Fibroblast of mammary gland (primary cell): Measurements from ENCODE around the gene SACS.
"Not testable (repeated sequence)": the region's sequence is repeated elsewhere in the genome, so short reads cannot be mapped to it uniquely, and the experiment has no call there.

Experiments used
- DNase-seq: peaks from one replicate; pipeline ENCODE4 v3.0.0-alpha.2; 2010; ENCODE audit warnings: low read depth
- H3K4me3 ChIP-seq: 2 replicates; pipeline ENCODE4 v1.5.1; 2011; ENCODE audit warnings: low read depth, mild to moderate bottlenecking, low read length, moderate library complexity; ENCODE audit not compliant: control insufficient read depth
- TF ChIP-seq, protein P1 (sequence below): conservative IDR thresholded peaks from 2 replicates; pipeline ENCODE4 v1.5.1; 2011; ENCODE audit warnings: low read depth, low read length, inconsistent platforms; ENCODE audit not compliant: control insufficient read depth, insufficient read depth

The SACS gene

GRCh38 chr13:23322353-23323336 lies 110.9 kb downstream of the SACS start:
- TF ChIP-seq, protein P1, sequence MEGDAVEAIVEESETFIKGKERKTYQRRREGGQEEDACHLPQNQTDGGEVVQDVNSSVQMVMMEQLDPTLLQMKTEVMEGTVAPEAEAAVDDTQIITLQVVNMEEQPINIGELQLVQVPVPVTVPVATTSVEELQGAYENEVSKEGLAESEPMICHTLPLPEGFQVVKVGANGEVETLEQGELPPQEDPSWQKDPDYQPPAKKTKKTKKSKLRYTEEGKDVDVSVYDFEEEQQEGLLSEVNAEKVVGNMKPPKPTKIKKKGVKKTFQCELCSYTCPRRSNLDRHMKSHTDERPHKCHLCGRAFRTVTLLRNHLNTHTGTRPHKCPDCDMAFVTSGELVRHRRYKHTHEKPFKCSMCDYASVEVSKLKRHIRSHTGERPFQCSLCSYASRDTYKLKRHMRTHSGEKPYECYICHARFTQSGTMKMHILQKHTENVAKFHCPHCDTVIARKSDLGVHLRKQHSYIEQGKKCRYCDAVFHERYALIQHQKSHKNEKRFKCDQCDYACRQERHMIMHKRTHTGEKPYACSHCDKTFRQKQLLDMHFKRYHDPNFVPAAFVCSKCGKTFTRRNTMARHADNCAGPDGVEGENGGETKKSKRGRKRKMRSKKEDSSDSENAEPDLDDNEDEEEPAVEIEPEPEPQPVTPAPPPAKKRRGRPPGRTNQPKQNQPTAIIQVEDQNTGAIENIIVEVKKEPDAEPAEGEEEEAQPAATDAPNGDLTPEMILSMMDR: no peak
- DNase-seq: no peak
- no peak overlapping the region for H3K4me3 ChIP-seq

- peak; percentile 92 for DNase-seq
- TF ChIP-seq, protein P1: no peak
- no peak overlapping the region for H3K4me3 ChIP-seq
Observed at GRCh38 chr13:23321535-23322241, 111.8 kb downstream of the SACS start.

- no peak overlapping the region for H3K4me3 ChIP-seq
- DNase-seq: no peak
- TF ChIP-seq, protein P1: no peak
Observed at GRCh38 chr13:23320926-23321534, 112.5 kb downstream of the SACS start.

GRCh38 chr13:23319883-23320224 lies 113.6 kb downstream of the SACS start:
- no peak for DNase-seq
- TF ChIP-seq, protein P1: no peak

GRCh38 chr13:23314837-23315236 lies 118.7 kb downstream of the SACS start:
- DNase-seq, H3K4me3 ChIP-seq: not testable (repeated sequence)

More at GRCh38 chr13:23319883-23320224, 113.6 kb downstream of the SACS start:
- H3K4me3 ChIP-seq: no peak overlapping the region

- TF ChIP-seq, protein P1: no peak
- no peak for DNase-seq
- no peak overlapping the region for H3K4me3 ChIP-seq
Observed at GRCh38 chr13:23292586-23292985, 140.9 kb downstream of the SACS start.

DNA sequence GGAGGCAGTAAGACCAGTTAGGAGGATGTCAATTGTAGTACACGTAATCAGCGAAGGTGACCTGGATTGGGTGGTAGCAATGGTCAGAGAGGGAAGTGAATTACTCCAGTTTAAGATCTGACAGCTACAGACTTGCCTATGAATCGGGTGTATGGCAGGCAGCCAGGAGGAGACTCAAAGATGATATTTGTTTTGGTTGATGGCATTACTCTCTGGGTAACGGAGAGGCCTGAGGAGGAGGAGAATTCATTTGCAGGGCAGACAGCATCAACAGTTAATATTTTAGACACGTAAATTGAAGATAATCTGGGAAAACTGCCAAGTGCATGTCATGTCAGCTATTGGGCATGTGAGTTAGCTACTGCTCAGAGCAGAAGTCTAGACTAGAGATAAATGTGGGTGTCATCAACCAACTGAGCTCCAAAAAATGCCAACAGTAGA lies 143.6 kb downstream of the SACS start:
- DNase-seq: peak; percentile 48
- TF ChIP-seq, protein P1: no peak
- no peak overlapping the region for H3K4me3 ChIP-seq
